ENCODE measurements around the gene PPP1R26. TPM values are rescaled to one million over a fixed set of nuclear protein-coding genes. Genes with fewer than 3 reads are reported as not detected.

Gene PPP1R26
- total and polyA plus RNA-seq, 2 of the 13 experiments (the other 11 are each of a cell fraction or from before 2014, with no cell fraction given) = 8.6 to 11.6 TPM

GRCh38 chr9:135490980-135491464 is 11.4 kb downstream of the PPP1R26 start (continued):
- peak; percentile 84 for TF ChIP-seq HIC2 (CRISPR knock-in tag; IDR thresholded peaks at IDR 0.05; ENCODE audit: low read depth)
- no peak for TF ChIP-seq BCLAF1 (IDR thresholded peaks at IDR 0.05)
- TF ChIP-seq SOX6 (IDR thresholded peaks at IDR 0.05) = no peak
- no peak for TF ChIP-seq SOX6 (CRISPR knock-in tag; IDR thresholded peaks at IDR 0.05)
- TF ChIP-seq ZNF230 (CRISPR knock-in tag; IDR thresholded peaks at IDR 0.05) = no peak
- TF ChIP-seq ZNF12 (CRISPR knock-in tag; IDR thresholded peaks at IDR 0.05) = no peak
- no peak for TF ChIP-seq MZF1 (CRISPR knock-in tag; IDR thresholded peaks at IDR 0.05; ENCODE audit: borderline replicate concordance)
- no peak for TF ChIP-seq ZNF20 (CRISPR knock-in tag; IDR thresholded peaks at IDR 0.05)
- TF ChIP-seq PBX3 (CRISPR knock-in tag; IDR thresholded peaks at IDR 0.05; ENCODE audit: borderline replicate concordance) = no peak
- TF ChIP-seq IRF2 (CRISPR knock-in tag; IDR thresholded peaks at IDR 0.05) = peak; percentile 52; the same call in 1 of the 2 replicates
- TF ChIP-seq ZNF367 (CRISPR knock-in tag; IDR thresholded peaks at IDR 0.05; ENCODE audit: borderline replicate concordance) = no peak
- TF ChIP-seq SP140L (CRISPR knock-in tag; IDR thresholded peaks at IDR 0.05; ENCODE audit: borderline replicate concordance) = no peak
- TF ChIP-seq ZNF562 (CRISPR knock-in tag; IDR thresholded peaks at IDR 0.05; ENCODE audit: borderline replicate concordance) = no peak
- TF ChIP-seq FOXK2 (IDR thresholded peaks at IDR 0.05) = no peak
- no peak for TF ChIP-seq JUN (CRISPR knock-in tag; IDR thresholded peaks at IDR 0.05)
- peak; percentile 59; the same call in 1 of the 2 replicates for TF ChIP-seq ZBTB7A (CRISPR knock-in tag; IDR thresholded peaks at IDR 0.05)
- no peak for TF ChIP-seq SIX4 (CRISPR knock-in tag; IDR thresholded peaks at IDR 0.05)
- peak in 1 of 2 experiments; percentile 41; a peak in 1 of 4 replicates for TF ChIP-seq EP300 (IDR thresholded peaks at IDR 0.05; ENCODE audit: low read depth in 2 of 2, low read length in 2 of 2)
- no peak for TF ChIP-seq EP300 (CRISPR knock-in tag; IDR thresholded peaks at IDR 0.05; ENCODE audit: borderline replicate concordance)
- no peak for TF ChIP-seq ATAD3A (CRISPR knock-in tag; IDR thresholded peaks at IDR 0.05)
- TF ChIP-seq ZNF816 (CRISPR knock-in tag; IDR thresholded peaks at IDR 0.05; ENCODE audit: borderline replicate concordance) = no peak
- TF ChIP-seq YEATS2 (CRISPR knock-in tag; IDR thresholded peaks at IDR 0.05; ENCODE audit: borderline replicate concordance) = no peak
- no peak for TF ChIP-seq ZNF577 (CRISPR knock-in tag; IDR thresholded peaks at IDR 0.05; ENCODE audit: borderline replicate concordance, low read depth)
- no peak for TF ChIP-seq TOE1 (CRISPR knock-in tag; IDR thresholded peaks at IDR 0.05)
- TF ChIP-seq ZMAT5 (CRISPR knock-in tag; IDR thresholded peaks at IDR 0.05; ENCODE audit: borderline replicate concordance, low read depth) = no peak
- TF ChIP-seq FOSL1 (CRISPR knock-in tag; IDR thresholded peaks at IDR 0.05; ENCODE audit: borderline replicate concordance) = no peak

Measured in HepG2 (cell line).